OCI-LY7 (cell line): ENCODE results near the gene TBC1D5. TPM values are rescaled to one million over a fixed set of nuclear protein-coding genes. Genes with fewer than 3 reads are reported as not detected.

Experiments
- BruUV-seq: library from RNA; stranded (reverse); fragments of 400-500 nt; replicated peaks from 2 replicates; lab custom pipeline; 2021; lab: Mats Ljungman, UMichigan
- CTCF ChIA-PET: fragments of 300-600 bp; sonication (Branson Sonifier 250); formaldehyde crosslinking; loops from one replicate; lab custom pipeline; 2022; ENCODE audit warnings: antibody characterized with exemption; ENCODE audit not compliant: unreplicated experiment; lab: Charles Lee
- POLR2A ChIA-PET: fragments of 300-600 bp; sonication (Branson Sonifier 250); formaldehyde crosslinking; loops from one replicate; lab custom pipeline; 2022; ENCODE audit warnings: antibody characterized with exemption; lab: Charles Lee
- DNase-seq: peaks from one replicate; pipeline ENCODE4 v3.0.0-alpha.2; 2015; ENCODE audit warnings: low spot score
- H2AFZ ChIP-seq: fragments of 200-600 bp; sonication (generic), shearing (Covaris generic); 2 replicates; pipeline ENCODE4 v1.6.1; 2014; ENCODE audit warnings: mild to moderate bottlenecking, antibody characterized with exemption, low read length, moderate library complexity
- H3K27ac ChIP-seq: fragments of 200-600 bp; sonication (generic); 2 replicates; pipeline ENCODE4 v1.5.1; 2014; ENCODE audit warnings: mixed run types, low read depth, mild to moderate bottlenecking, moderate library complexity, low read length, inconsistent platforms; ENCODE audit not compliant: poor library complexity, severe bottlenecking
- H3K36me3 ChIP-seq: fragments of 200-600 bp; sonication (generic); 2 replicates; pipeline ENCODE4 v1.6.1; 2014; ENCODE audit warnings: mild to moderate bottlenecking, antibody characterized with exemption, low read length, moderate library complexity, mixed read lengths; ENCODE audit not compliant: insufficient read depth
- H3K4me1 ChIP-seq: fragments of 200-600 bp; sonication (generic); 2 replicates; pipeline ENCODE4 v1.5.1; 2014; ENCODE audit warnings: mild to moderate bottlenecking, low read length; ENCODE audit not compliant: insufficient read depth, poor library complexity, severe bottlenecking
- H3K4me2 ChIP-seq: fragments of 200-600 bp; sonication (generic); 2 replicates; pipeline ENCODE4 v1.6.1; 2014; ENCODE audit warnings: mild to moderate bottlenecking, low read length
- H3K4me3 ChIP-seq: fragments of 200-600 bp; sonication (generic); 2 replicates; pipeline ENCODE4 v1.5.1; 2014; ENCODE audit warnings: mild to moderate bottlenecking, low read depth, low read length; ENCODE audit not compliant: poor library complexity, severe bottlenecking
- H3K79me2 ChIP-seq: fragments of 200-600 bp; sonication (generic); 2 replicates; pipeline ENCODE4 v1.6.1; 2016; ENCODE audit warnings: low read depth, mild to moderate bottlenecking, low read length, moderate library complexity, mixed read lengths; ENCODE audit not compliant: insufficient read depth
- H3K9me2 ChIP-seq: fragments of 200-600 bp; sonication (generic); 2 replicates; pipeline ENCODE4 v1.6.1; 2016; ENCODE audit warnings: mild to moderate bottlenecking, low read length, mixed read lengths; ENCODE audit not compliant: insufficient read depth
- H3K9me3 ChIP-seq: fragments of 200-600 bp; sonication (generic); 2 replicates; pipeline ENCODE4 v1.6.1; 2014; ENCODE audit warnings: mild to moderate bottlenecking, mixed run types, low read length, mixed read lengths
- H4K20me1 ChIP-seq: fragments of 200-600 bp; sonication (generic); 2 replicates; pipeline ENCODE4 v1.6.1; 2014; ENCODE audit warnings: mild to moderate bottlenecking, antibody characterized with exemption, low read length, moderate library complexity, mixed read lengths; ENCODE audit not compliant: insufficient read depth
- EZH2phosphoT487 ChIP-seq: fragments of 200-600 bp; sonication (generic); IDR thresholded peaks from 2 replicates; pipeline ENCODE4 v1.6.1; 2018; ENCODE audit warnings: low read depth, borderline replicate concordance, mild to moderate bottlenecking, mixed run types, antibody characterized with exemption, low read length, moderate library complexity, mixed read lengths
- intact Hi-C: fragments of 100-400 bp; cut with micrococcal nuclease; formaldehyde crosslinking; loops from one replicate; pipeline ENCODE4 v1.10.0; 2022; ENCODE audit not compliant: unreplicated experiment
- total RNA-seq, 2 experiments: library from RNA; depleted of rRNA in 1 of 2; stranded (reverse); fragments of >200 nt in 1 of 2; shearing (Covaris generic) in 1 of 2; gene quantifications; 2 replicates each; pipeline ENCODE4 v1.2.3, GENCODE V29; 2014 to 2022
- TF ChIP-seq, protein P1 (sequence below): fragments of 200-600 bp; sonication (generic); conservative IDR thresholded peaks from 2 replicates; pipeline ENCODE4 v1.5.1; 2014; ENCODE audit warnings: mild to moderate bottlenecking, antibody characterized with exemption, low read length, moderate library complexity, mixed read lengths

Gene TBC1D5
- total RNA-seq, 2 experiments from 2014 or later = 78.5 to 82.4 TPM

DNA sequence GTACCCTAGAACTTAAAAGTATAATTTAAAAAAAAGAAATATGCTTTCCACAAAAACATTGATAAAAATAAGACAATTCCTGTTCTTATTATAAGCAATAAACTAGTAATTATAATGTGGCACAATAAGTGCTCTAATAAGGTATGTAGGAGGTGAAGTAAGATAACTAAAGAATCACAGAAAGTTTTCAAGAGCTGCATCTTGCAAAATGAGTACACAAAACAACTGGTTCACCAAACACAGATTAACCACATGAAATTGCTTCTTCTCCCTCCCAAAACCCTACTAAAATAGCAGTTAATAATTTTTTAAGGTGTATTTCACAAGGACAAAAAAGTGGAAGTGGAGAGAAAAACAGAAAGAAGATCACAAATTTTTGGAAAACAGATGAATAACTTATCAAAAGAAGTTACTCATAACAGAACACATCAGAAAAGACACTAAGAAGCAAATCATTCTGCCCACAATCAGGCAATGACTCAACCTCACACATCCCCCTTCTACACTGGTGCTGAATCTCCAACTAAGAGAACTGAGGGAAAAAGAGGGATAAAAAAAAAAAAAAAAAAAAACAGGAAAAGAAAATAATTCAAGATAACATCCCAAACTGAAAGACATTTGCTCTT, 64.2 kb downstream of the TBC1D5 start:
- Histone ChIP-seq H3K9me2 (no peaks in the 10 kb centered on the region), H3K9me3 (no peaks in the 10 kb centered on the region), H3K79me2 (peaks cover 11% of the 10 kb centered on the region; the same call in 1 of the 2 replicates), H3K36me3 (no peaks in the 10 kb centered on the region), H3K4me3 (no peak overlapping the region), H4K20me1 (no peaks in the 10 kb centered on the region), H3K4me2 (no peak overlapping the region), H3K4me1 (no peaks in the 10 kb centered on the region), H3K27ac (no peak overlapping the region), H2AFZ (no peak overlapping the region)
- intact Hi-C loops = no loop called here
- DNase-seq = no peak
- no TSS peak for BruUV-seq
- no peak for TF ChIP-seq EZH2phosphoT487
- TF ChIP-seq, protein P1, sequence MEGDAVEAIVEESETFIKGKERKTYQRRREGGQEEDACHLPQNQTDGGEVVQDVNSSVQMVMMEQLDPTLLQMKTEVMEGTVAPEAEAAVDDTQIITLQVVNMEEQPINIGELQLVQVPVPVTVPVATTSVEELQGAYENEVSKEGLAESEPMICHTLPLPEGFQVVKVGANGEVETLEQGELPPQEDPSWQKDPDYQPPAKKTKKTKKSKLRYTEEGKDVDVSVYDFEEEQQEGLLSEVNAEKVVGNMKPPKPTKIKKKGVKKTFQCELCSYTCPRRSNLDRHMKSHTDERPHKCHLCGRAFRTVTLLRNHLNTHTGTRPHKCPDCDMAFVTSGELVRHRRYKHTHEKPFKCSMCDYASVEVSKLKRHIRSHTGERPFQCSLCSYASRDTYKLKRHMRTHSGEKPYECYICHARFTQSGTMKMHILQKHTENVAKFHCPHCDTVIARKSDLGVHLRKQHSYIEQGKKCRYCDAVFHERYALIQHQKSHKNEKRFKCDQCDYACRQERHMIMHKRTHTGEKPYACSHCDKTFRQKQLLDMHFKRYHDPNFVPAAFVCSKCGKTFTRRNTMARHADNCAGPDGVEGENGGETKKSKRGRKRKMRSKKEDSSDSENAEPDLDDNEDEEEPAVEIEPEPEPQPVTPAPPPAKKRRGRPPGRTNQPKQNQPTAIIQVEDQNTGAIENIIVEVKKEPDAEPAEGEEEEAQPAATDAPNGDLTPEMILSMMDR = no peak
- POLR2A ChIA-PET = no interaction called here
- CTCF ChIA-PET = no interaction called here

DNA sequence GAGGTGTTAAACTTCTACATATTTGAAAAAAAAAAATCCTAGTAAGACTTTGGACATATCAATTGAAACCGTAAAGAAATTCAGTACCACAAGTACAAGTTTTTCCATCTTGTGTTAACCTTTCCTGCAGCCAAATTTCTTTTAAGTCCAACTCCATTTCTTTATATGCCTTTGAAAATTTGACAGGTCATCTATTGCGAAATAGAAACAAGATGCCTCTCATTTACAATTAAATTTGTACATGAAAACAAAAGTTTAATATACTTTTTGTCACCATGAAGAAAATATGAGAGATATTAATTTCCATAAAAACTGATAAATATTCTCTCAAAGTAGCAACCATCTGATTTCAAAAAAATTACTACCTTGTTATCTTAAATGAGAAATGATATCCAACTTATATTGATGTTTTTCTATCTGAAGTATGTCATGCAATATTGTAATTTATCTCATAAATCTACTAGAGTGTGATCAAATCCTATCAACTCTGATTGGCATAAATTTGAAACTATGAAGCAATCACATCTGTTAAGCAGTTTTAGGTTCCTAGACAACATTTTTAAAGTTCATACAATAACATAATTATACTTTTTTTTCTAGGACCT, 68.2 kb downstream of the TBC1D5 start:
- BruUV-seq = no TSS peak
- Histone ChIP-seq H3K4me3 (no peak overlapping the region), H3K9me3 (no peaks in the 10 kb centered on the region), H3K9me2 (no peaks in the 10 kb centered on the region), H4K20me1 (no peaks in the 10 kb centered on the region), H3K4me1 (no peaks in the 10 kb centered on the region), H3K27ac (no peak overlapping the region), H3K79me2 (no peaks in the 10 kb centered on the region), H3K36me3 (no peaks in the 10 kb centered on the region), H3K4me2 (no peak overlapping the region), H2AFZ (no peak overlapping the region)
- CTCF ChIA-PET = no interaction called here
- intact Hi-C loops = no loop called here
- no peak for DNase-seq
- TF ChIP-seq, protein P1 = no peak
- no peak for TF ChIP-seq EZH2phosphoT487
- POLR2A ChIA-PET = no interaction called here

DNA sequence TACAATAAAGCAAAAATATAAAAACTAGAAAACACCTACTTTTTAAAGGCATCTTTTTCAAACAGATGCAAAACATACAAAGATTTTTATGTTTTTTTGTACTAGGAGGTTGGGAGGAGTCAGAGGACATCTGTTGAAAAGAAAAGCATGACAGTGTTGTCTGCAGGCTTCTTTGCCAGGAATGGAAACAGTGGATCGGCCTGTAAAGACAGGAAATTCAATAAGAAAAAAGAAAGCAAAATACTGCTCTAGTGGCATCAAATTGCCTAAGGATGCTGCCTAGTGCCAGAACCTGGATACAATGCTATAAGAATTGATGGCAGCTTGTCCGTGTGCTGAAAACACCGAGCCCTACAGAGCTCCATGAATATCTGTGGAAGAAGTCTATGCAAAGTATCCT, 69.9 kb downstream of the TBC1D5 start:
- H2AFZ ChIP-seq = no peak overlapping the region
- TF ChIP-seq, protein P1 = no peak
- TF ChIP-seq EZH2phosphoT487 = no peak
- no peak overlapping the region for H3K4me2 ChIP-seq
- DNase-seq = no peak
- no peaks in the 10 kb centered on the region for H3K4me1 ChIP-seq
- POLR2A ChIA-PET = interaction anchor here (0.6 to 1.5 kb wide), 2 partner anchors 12 to 42 kb away, joined by 3 to 7 read pairs; no protein-coding TSS in a partner anchor
- no peaks in the 10 kb centered on the region for H3K36me3 ChIP-seq
- no peaks in the 10 kb centered on the region for H3K9me2 ChIP-seq
- BruUV-seq = no TSS peak
- CTCF ChIA-PET = no interaction called here
- no peak overlapping the region for H3K27ac ChIP-seq
- no peaks in the 10 kb centered on the region for H4K20me1 ChIP-seq
- no peak overlapping the region for H3K4me3 ChIP-seq
- no peaks in the 10 kb centered on the region for H3K79me2 ChIP-seq
- no peaks in the 10 kb centered on the region for H3K9me3 ChIP-seq
- intact Hi-C loops = no loop called here
